ENCODE measurements around the gene C2orf69.
A peak's percentile ranks its signal among the peaks of the same experiment; 100 is the strongest.

The C2orf69 gene

DNA sequence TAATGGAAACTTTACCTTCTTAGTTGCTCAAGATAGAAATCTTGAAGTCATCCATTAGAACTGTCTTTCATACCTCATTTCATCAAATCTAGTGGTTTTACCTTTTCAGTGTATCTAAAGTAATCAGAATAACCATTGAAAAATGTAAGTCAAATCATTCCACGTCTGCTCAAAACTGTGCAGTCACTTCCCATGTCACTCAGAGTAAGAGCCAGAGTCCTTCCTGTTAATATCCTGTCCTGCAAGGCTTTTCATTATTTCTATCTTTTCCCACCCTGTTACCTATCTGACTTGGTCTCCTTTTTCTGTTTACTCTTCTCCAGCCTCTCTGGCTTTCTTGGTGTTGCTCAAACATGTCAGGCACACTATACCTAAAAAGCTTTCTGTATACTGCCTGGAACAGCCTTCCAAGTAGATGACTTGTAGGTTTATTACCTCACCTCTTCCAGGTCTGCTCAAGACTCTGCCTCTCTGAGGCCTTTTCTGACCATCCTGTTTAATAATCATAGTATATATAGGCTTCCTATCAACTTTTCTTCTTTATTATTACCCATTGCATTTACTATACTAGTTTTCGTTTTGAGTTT is 3.4 kb downstream of the C2orf69 start:
- no peak for DNase-seq

DNA sequence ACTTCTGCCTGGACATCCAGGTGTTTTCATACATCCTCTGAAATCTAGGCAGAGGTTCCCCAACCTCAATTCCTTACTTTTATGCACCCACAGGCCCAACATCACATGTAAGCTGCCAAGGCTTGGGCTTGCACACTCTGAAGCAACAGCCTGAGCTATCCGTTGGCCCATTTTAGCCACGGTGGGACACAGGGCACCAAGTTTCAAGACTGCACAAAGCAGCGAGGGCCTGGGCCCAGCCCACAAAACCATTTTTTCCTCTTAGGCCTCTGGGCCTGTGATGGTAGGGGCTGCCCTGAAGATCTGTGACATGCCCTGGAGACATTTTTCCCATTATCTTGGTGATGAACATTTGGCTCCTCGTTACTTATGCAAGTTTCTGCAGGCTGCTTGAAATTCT is 5.9 kb downstream of the C2orf69 start:
- DNase-seq: no peak

DNA sequence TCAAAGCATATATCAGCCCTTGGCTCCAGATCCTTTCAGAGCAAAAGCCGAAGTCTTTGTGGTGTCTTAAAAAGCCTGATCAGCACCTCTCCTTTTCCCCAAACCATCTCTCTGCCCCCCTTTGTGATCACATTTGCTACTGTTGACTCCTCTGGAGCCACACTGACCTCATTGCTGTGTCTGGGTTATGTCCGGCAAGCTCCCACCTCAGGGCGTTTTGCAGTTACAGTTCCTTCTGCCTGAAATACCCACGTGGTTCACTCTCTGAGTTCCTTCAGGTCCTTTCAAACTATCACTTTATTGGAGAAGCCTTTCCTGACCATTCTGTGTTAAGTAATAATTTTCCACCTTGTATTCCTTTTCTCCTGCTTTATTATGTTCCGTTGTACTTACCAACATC is 11.8 kb downstream of the C2orf69 start:
- no peak for DNase-seq

DNA sequence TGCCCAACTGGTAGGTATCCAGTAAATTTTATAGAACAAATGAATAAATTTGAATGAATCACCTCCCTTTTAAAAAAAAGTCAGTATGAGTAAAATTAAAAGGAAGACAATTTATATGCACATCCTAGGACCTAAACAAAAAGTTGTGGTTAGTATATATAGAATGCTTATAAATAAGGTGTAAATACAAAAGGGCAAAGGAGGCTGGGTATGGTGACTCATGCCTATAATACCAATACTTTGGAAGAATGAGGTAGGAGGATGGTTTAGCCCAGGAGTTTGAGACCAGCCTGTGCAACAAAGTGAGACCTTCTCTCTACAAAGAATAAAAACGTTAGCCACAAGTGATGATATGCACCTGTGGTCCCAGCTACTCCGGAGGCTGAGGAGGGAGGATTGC is 12.8 kb downstream of the C2orf69 start:
- DNase-seq: no peak

DNA sequence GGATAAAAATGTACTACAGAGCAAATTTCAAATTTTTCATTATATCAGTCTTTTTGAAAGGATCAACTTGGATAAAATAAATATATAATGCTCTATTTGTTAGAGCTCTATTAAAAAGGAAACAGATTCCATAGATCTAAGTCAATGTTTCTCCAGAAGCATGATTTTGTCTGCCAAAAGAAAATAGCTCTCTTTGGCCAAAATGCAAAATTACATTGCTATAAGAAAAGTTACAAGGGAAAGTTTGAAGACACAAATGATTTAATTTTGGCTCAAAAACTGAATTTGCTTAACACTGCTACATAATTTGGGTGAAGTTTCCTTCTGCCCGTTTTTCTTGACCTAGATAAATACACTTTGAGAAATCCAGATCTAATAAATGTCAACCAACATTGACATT is 15.7 kb downstream of the C2orf69 start:
- DNase-seq: no peak

DNA sequence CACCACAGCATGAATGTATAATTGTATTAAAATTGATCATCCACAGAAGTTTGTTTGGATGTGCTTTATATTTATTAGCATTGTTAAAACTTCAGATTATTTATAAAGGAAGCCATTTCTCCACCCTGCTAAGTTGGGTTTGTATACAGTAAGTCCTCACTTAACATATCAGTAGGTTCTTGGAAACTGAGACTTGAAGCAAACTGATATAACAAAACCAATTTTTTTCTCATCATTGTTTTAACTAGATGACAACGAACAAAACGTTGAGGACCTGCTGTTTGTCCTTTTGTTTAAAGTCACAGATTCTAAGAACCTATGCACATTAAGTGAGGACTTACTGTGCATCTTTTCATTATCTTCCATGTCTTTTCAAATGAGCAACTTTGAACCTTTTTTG is 17.1 kb downstream of the C2orf69 start:
- DNase-seq: no peak

DNA sequence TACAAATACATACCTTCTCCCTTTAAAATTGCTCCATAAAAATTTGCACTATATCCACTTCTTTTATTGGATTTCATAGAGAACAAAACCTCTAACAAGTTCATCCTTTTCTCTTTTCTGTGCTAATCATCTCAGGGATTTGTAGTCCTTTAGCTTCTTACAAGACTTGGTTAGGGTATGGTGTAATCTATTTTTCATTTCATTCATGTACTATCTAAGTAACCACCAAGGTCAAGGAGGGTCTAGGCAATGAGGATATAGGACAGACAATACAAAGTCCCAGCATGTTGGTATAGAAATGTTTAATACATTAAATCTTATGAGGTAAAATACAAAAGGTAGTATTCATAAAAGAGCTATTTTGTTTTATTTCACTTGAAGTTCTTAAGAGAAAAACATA is 17.5 kb downstream of the C2orf69 start:
- no peak for DNase-seq

DNA sequence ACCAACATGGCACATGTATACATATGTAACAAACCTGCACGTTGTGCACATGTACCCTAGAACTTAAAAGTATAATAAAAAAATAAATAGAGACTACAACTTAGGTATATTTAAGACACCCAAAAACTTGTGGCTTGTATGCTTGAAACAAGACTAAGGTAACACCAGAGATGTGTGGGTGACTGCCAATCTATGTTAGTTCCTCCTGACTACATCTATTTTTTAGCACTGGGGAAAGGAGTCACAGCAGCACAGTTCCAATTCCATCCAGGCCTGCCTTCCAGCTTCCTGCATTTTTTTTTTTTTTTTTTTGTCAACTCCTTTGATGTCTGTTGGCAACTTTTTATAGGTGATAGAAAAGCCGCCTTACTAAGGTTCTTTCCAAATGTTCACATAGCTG is 18.2 kb downstream of the C2orf69 start:
- DNase-seq: no peak

DNA sequence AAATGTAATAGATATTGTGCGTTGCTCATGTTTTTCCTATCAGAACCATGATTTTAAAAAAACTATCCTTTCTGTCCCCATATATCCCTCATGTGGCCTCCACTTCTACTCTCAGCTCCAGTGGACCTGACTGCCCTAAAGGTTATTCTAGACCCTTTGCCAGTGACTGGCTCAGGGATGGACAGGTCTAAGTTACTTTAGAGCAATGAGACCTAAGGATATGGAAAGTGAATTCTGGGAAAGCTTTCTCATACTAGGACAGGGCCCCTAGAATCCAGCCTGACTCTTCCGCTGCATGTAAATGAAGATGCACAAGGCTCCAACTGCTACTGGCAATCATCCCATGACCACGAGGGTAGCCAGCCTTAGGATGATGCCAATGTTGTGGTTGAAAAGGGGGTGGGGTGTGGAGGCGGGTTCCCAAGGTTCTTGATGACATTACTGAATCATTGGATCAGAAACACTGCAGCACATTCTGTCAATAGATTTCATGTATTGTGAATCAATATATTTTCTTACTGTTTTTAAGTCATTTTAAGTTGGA is 21.3 kb downstream of the C2orf69 start:
- no peak for DNase-seq

DNA sequence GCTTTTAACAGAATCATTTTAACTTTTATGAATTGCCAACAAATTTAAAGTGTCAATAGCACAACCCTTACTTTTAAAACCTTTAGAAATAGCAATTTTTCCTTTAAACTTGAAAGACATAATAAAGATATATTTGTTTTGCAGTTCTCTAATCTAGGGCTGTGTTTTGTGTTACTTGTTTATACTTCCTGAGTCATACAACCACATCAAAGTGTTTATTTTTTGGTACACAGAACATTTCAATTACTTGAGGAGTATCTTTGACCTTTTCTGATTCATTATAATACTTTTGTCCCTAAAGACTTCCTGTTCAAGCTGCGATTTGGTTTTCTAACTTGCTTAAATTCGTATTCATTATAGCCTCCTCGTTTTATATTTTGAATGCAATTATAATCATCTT is 22.4 kb downstream of the C2orf69 start:
- no peak for DNase-seq

DNA sequence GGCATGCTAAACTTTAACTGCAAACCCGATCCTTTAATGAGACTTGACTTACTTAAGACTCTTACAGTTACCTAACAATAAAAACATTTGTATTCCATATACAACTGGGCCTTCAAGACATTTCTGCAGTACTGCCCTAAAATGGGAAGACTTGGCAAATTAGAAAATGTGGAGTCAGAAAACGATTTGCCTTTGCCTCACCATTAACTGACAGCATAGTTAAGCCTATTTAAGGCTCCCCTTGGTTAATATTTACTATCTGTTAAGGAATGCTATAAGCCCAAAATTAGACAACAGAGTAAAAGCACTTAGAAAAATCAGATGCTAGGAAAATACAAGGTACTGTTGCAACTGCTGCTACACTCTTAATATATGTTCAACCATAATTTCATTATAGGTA is 25.5 kb downstream of the C2orf69 start:
- no peak for DNase-seq

DNA sequence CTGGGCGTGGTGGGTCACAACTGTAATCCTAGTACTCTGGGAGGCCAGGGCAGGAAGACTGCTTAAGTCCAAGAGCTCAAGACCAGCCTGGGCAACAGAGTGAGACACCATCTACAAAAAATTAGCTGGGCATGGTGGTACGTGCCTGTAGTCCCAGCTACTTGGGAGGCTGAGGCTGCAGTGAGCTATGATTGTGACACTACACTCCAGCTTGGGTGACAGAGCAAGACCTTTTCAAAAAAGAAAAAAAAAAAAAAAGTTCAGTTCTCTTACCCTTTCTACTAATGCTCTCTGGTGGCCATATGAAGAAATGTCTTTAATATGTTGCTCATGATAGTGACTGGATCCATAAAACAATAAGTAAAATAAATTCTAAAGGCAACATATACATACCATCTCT is 29.3 kb downstream of the C2orf69 start:
- peak; percentile 20 for DNase-seq

DNA sequence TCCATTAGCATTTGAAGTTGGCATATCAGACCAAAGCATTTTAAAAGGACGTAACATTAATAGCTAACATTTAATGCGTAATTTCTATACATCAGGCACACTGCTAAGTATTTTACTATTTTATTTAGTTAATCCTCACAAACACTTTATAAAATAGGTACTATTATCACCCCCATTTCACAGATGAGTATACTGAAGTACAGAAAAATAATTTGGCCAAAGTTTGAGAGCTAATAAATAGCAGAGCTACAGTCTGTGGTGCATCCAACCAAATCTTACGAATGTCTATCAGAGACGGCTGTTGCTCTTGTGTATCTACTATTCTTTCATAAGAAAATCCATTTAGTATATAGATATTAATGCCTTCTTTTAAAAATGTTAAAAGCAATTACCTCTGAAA is 32.3 kb downstream of the C2orf69 start:
- DNase-seq: no peak

DNA sequence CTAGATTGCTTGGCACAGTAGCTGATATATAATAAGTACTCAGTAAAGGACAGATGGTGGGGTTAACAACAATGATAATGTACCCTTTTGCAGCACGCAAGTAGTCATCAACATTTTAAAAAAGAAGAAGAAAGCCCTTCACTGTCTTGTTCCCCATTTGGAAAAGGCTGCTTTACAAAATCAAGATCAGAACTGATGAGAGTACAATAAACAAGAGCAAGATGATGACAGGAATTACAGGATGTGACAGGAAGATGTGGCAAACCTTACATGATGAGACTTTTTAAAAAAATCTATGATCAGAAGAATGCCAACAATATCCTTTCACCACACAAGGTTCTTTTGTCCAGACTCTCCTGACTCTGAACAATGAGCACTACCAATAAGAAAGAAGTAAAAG is 35.1 kb downstream of the C2orf69 start:
- no peak for DNase-seq

DNA sequence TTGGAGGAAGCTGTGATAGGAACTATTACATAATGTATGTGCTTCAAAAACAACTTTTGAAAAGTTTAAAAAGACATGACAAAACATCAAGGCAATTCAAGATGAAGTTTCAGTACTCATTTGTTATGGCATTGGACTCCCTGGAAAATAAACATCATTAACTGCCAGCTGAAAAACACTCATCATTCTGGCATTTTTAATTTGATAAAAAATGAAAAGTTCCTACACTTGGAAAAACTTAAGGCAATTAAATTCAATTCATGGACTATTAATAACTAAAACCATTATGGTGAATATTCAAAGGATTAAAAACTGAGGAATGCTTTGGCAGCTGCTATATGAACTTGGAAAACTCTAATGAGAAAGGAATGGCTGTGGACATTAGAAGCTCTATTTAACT is 35.7 kb downstream of the C2orf69 start:
- no peak for DNase-seq

DNA sequence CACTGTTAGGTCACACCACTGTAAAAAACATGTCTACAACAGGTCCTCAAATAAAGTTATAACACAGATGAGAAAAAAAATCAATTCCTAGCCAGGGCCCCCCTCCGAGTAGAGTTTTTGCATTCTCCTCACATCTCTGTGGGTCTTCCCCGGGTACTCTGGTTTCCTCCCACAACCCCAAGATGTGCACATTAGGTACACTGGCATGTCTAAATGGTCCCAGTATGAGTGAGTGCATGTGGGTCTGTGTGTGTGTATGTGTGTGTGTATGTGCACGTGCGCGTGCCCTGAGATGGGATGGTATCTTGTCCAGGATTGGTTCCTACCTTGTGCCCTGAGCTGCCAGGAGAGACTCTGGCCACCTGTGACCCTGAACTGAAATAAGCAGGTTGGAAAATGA is 39.3 kb downstream of the C2orf69 start:
- no peak for DNase-seq

DNA sequence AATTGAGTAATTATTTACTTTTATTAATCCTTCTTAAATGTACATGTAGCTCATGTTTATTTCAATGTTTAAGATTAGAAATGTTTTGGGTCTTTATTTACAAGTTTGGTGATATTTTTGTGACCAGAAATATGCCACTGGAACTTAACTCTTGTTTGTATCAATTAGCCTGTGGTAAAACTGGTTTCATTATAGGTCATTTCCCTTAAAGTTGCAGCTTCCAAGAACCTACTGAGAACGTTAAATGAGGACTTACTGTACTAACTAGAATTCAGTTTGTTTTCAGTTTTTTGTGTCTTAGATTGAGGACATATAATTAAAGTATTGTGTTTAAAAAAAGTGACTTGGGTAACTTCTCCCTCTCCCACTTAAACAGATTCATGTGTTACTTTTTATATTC is 39.9 kb downstream of the C2orf69 start:
- DNase-seq: no peak

DNA sequence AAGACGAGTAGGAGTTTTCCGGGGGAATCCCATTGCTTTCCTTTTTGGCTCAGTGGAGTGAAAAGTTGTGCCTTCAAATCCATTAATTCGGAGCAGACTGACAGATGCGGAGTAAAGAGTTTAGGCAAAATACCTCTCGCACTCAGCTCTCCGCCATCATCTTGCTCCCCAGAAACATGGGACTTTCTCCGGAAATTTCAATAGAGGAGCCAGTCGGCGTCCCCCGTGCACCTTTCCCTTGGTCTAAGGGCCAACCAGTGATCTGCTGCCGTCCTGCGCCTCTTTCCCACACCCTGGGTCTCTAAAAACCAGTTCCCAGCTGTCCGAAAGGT is 43.9 kb downstream of the C2orf69 start:
- DNase-seq: no peak

DNA sequence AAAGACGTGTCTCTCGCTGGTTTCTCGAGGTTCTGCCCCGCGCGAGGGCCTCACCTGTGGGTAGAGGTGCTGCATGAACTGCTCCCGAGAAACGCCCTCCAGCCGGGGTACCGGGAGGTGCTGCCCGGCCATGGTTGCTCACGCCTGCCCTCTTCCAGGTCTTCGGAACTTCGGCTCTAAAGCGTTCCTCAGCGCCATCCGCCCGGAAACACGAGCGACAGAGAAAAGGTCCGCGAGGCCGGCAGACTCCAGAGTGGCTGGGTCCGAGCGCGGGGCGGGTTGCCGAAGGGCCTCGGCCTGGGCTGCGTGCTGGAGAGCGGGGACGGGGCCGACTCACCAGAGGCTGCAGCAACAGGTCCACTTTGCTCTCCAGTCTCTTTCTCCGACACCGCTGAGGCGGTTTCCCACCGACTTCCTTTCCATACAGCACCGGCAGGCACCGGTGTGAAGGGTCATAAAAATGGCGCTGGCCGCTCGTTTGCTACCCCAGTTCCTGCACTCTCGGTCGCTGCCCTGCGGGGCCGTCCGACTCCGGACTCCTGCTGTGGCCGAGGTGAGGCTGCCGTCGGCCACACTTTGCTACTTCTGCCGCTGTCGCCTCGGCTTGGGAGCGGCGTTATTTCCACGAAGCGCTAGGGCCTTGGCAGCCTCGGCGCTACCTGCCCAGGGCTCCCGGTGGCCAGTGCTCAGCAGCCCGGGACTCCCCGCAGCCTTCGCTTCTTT is 44.4 kb downstream of the C2orf69 start, which contains the start of the genes MAIP1 and TYW5:
Gene MAIP1, plus strand, starts transcription at position 244 of the 723 bp plus-strand sequence. Its CDS starts 217 bp downstream, at position 461.
Gene TYW5, minus strand, starts transcription at position 153 of the 723 bp plus-strand sequence. Its CDS starts 21 bp downstream, at position 132.
- DNase-seq: peak; percentile 42

DNA sequence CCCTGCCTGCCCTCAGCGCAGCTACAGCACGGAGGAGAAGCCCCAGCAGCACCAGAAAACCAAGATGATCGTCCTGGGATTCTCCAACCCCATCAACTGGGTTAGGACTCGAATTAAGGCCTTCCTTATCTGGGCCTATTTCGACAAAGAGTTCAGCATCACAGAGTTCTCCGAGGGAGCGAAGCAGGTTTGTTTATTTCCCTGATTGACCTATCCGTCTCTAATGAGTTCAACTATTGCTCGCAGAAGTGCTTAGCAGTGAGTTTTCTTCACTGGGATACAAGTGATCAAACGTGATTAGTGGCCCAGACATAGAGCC is 44.9 kb downstream of the C2orf69 start:
- no peak for DNase-seq

DNA sequence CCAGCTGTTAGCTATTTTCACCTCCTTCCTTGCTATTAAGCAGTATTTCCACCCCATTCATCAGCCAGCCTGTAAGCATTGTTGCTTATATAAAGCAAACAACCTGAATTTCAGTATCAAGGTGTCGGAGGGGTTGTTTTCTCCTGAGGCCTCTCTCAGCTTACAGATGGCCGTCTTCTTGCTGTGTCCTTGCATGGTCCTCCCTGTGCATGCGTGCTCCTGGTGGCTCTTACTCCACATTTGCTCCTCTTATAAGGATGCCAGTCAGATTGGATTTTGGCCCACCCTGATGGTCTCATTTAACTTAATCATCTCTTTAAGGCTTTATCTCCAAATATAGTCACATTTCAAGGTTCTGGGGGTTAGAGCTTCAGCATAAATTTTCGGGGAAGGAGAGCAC is 46.9 kb downstream of the C2orf69 start:
- no peak for DNase-seq

DNA sequence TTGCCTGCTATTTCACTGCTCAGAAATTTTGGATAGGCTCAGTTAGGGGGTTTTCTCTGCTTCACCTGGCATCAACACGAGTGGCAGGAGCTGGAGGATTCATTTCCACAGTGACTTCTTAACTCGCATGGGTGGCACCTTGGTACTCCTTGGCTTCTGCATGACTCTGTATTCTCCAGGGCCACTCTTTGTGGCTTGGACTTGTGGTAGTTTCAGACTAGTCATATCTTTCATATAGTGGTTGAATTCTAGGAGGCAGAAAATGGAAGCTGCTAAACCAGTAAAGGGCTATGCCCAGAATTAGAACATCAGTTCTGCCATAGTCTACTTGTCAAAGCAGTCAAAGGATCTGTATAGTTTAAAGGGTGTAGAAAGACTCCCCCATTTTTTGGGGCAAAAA is 51.1 kb downstream of the C2orf69 start:
- no peak for DNase-seq

DNA sequence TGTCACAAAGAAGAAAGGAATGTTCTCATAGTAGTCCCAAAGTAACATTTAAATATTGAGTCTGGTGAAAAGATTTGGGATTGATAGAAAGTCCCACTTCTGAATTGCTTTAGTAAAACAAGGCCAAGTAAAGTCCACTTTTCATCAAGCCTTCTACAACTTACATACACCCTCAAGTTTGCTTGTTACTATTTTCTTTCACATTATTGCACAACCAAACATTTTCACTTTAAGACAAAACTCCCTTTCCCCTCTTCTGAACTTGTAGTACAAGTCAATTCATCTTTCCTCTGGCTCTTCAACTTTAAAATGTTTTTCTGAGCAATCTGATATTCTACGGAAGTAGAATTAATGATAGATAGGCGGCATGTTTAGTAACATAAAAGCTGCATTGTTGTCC is 55.3 kb downstream of the C2orf69 start:
- no peak for DNase-seq

DNA sequence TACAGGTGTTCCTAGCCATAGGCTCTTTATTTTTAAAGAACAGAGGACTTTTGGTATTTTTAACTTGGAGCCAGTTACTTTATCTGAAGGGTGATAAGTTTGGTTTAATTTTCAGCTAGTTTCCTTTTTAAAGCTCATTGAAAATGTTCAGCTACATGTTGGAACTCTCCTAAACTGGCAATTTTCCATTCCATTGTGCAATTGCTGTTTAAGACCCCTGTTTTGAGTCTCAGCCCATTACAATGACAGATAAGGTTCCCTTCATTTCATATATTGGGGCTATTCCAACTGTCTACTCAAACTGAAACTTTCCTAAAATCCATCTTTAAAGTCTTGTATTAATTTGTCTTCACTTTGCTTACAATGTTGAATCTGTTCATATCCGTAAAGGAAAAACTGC is 55.9 kb downstream of the C2orf69 start:
- DNase-seq: no peak

DNA sequence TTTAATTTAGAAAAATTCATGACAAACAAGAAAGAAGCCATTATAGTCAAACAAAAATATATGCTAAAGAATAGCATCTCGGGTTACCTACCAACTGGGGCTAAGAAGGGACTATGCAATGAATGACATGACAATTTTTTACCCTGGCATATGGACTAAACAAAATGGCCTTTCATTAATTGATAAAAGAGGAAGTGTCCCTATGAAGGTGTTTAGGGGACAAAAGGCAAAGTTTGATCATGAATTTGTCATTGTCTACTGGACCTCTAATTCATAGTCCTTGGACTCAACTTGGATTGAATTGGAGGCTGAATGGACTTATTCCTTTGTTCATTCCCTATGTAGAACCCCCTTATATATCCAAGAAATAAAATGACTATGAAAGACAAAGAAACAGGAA is 57.0 kb downstream of the C2orf69 start:
- no peak for DNase-seq

Data from SIG-M5 (cell line).